AG09309 (cell line): Measurements from ENCODE around the gene EFHD2.

Experiments
- DNase-seq: peaks from one replicate; pipeline ENCODE4 v3.0.0-alpha.2; 2010; ENCODE audit warnings: low read depth
- H3K4me3 ChIP-seq: 2 replicates; pipeline ENCODE4 v1.5.1; 2011; ENCODE audit warnings: mild to moderate bottlenecking, low read depth, low read length, moderate library complexity; ENCODE audit not compliant: control insufficient read depth
- TF ChIP-seq, protein P1 (sequence below): IDR thresholded peaks from 2 replicates; pipeline ENCODE4 v1.5.1; 2011; ENCODE audit warnings: mild to moderate bottlenecking, low read depth, low read length, inconsistent platforms; ENCODE audit not compliant: insufficient read depth, control insufficient read depth; ENCODE audit errors: missing control alignments

The EFHD2 gene

DNA sequence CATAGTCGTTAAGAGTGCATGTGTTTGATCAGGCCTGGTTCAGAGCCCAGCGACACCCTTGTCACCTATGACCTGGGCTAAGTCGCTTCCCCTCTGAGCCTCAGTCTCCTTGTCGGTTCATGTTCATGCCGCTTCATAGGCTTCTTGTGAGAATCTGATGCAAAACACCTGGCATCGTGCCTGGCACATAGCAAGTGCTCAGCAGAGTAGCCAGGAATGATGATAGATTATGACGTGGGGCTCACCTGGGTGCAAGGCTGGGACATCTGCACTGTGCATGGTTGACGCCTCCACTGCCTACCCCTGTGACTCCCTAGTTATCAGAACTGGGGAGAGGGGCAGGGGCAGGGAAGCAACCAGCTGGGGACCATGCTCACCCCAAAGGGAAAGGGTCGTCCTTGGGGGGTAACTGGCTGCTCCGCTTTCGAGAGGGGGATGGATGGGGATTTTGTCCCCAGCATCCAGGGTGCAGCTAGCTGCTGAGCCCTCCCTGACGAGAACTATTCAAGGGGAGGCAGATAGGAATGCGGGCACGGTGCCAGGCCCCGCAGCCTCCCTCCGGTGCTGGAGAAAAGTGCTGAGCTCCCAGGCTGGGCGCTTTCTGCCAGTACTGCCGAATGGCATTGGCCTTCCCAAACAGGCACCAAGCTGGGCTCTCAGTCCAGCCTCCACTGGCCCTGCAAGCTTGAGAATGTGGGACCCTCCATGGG lies 9.3 kb downstream of the EFHD2 start:
- H3K4me3 ChIP-seq, result no peak overlapping the region
- DNase-seq, result no peak
- TF ChIP-seq, protein P1, sequence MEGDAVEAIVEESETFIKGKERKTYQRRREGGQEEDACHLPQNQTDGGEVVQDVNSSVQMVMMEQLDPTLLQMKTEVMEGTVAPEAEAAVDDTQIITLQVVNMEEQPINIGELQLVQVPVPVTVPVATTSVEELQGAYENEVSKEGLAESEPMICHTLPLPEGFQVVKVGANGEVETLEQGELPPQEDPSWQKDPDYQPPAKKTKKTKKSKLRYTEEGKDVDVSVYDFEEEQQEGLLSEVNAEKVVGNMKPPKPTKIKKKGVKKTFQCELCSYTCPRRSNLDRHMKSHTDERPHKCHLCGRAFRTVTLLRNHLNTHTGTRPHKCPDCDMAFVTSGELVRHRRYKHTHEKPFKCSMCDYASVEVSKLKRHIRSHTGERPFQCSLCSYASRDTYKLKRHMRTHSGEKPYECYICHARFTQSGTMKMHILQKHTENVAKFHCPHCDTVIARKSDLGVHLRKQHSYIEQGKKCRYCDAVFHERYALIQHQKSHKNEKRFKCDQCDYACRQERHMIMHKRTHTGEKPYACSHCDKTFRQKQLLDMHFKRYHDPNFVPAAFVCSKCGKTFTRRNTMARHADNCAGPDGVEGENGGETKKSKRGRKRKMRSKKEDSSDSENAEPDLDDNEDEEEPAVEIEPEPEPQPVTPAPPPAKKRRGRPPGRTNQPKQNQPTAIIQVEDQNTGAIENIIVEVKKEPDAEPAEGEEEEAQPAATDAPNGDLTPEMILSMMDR, result no peak

DNA sequence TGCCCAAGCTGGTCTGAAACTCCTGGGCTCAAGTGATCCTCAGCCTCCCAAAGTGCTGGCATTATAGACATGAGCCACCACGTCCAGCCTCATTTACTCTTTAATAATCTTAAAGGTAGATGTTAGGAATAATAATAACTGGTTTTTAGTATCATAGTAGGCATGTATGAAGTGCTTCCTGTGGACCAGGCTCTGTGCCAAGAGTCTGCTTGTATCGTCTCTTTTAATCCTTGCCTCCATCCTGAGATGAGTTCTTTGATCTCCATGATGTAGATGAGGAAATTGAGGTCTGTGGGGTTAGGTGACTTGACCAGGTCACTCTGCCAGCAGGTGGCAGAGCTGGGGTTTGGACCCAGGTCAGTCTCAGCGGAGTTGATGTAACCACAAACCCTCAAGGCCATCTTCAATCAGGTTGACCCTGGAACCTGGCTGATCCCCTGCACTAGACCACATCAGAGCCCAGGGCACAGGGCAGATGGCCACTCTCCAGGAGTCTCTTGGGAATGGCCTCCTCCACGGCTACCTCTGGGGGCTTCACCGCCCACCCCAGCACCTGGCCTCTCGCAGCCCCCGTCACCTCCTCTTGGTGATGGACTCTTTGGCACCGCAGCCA lies 11.3 kb downstream of the EFHD2 start:
- no peak for DNase-seq
- no peak overlapping the region for H3K4me3 ChIP-seq
- TF ChIP-seq, protein P1, result no peak

DNA sequence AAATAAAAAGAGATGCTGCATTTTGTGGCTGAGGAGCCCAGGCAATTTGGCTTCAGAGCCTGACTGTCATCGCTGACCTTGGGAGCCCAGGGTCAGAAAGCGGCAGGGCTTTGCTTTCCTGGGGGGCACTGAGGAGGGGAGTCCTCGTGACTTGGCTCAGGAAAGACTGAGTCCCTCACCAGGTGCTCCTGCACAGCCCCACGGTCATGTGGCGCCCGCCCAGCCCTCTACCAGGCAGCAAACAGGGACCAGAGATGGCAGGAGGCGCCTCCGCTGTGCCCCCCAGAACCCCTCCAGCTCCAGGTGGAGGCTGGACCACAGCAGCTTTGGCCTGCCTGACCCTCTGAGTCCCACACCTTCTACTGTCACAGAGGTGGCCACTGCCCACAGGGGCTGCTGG lies 13.2 kb downstream of the EFHD2 start:
- TF ChIP-seq, protein P1, result no peak
- H3K4me3 ChIP-seq, result no peak overlapping the region
- no peak for DNase-seq

DNA sequence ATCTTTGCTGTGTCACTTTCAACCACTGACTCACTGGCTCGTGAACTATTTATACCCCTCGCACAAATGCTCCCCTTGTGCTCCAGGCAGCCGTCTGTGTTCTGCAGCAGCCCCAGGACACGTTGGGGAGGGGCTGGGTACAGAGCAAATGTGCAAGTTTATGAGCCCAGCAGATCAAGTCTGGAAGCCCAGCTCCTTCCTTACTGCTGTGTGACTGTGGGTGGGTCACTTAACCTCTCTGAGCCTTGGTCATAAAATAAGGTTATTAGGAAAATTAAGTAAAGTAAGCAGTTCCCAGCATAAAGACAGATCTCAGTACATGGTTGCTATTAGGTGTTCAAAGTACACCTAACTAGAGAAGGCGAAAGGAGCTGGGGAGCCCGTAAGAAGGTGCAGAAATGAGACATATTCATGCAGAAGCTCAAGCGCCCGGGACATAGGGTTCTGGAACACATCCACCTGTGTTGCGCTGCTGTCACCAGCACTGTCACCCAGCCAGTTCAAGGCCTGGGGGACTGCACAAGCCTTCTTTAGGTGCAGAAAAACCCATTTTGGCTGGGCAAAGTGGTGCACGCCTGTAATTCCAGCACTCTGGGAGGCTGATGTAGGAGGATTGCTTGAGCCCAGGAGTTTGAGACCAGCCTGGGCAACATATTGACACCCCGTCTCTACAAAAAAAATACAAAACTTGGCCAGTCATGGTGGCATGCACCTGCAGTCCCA lies 13.8 kb downstream of the EFHD2 start:
- H3K4me3 ChIP-seq, result no peak overlapping the region
- TF ChIP-seq, protein P1, result no peak
- no peak for DNase-seq

DNA sequence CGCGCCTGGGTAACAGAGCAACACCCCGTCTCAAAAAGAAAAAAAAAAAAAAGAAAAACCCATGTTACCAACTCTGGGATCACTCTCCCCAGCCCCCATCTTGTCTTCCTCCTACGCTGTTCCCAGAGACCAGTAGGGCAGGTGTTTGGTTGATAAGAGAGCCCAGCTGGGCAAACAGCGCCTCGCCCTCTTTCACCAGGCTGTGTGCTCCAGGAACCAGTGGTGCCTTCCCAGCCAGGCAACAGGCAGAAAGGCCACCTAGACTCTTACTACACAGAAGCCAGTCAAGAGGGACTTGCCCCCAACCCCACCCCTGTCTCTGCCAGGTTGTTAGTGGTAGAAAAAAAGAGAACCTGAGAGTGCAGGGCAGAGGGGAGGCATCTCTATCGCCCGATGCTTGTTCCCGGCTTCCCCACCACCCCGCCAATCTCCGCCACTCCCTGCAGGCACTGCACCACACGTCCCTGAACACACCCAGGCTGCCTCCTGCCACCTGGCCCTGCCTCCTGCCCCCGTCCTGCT lies 14.5 kb downstream of the EFHD2 start:
- TF ChIP-seq, protein P1, result no peak
- no peak for DNase-seq
- H3K4me3 ChIP-seq, result no peak overlapping the region

DNA sequence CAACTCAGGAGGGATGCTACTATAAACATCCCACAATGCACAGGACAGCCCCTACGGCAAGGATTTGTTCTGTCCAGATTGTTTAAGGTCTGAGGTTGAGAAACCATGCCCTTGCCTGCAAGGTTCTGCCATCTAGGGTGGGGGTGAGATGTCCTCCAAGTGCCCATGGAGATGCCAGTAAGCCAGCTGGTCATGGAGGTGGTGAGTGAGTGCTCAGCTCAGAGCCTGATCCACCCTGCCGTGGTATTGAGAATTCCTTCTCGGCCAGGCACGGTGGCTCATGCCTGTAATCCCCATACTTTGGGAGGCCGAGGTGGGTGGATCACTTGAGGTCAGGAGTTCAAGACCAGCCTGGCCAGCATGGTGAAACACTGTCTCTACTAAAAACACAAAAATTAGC lies 15.3 kb downstream of the EFHD2 start:
- no peak for DNase-seq
- H3K4me3 ChIP-seq, result no peak overlapping the region
- TF ChIP-seq, protein P1, result no peak
